Measurements from ENCODE around the gene ATG7.
A peak's percentile ranks its signal among the peaks of the same experiment; 100 is the strongest.

The ATG7 gene

DNA sequence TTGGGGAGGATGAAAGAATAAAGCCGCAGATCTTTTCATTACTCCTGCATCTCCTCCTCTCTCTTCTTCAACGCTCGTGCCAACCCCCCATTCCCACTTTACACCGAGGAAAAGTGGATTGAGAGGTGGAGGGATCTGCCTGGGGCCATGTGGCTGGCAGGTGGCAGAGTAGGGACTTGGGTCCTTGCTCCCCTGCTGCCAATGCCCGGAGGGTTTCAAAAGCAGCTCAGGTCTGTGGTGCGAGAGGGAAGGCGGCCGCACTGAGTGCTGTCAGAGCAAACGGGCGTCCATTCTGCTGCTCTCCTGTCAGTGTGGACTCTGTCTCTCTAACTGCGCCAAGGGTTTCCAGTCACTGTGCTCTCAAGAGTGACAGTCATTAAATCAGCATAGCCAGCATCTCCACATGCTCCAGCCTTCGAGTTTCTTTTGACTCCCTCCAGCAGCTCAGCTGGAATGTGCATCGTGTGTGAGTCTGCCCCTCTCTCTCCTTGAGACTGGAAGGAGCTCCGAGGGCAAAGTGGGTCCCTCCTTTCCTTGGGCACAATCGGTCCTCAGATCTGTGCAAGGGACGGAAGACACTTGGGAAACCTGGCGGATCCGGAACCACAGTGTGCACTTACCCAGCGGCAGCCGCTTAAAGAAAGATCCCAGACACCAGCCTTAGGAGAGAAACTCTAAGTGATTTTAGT lies 302.9 kb downstream of the ATG7 start:
- no peak for DNase-seq (ENCODE audit: low read depth)
- no peak overlapping the region for H3K4me3 ChIP-seq (replicated peaks; ENCODE audit: low read depth, low read length)
- TF ChIP-seq, protein P1, sequence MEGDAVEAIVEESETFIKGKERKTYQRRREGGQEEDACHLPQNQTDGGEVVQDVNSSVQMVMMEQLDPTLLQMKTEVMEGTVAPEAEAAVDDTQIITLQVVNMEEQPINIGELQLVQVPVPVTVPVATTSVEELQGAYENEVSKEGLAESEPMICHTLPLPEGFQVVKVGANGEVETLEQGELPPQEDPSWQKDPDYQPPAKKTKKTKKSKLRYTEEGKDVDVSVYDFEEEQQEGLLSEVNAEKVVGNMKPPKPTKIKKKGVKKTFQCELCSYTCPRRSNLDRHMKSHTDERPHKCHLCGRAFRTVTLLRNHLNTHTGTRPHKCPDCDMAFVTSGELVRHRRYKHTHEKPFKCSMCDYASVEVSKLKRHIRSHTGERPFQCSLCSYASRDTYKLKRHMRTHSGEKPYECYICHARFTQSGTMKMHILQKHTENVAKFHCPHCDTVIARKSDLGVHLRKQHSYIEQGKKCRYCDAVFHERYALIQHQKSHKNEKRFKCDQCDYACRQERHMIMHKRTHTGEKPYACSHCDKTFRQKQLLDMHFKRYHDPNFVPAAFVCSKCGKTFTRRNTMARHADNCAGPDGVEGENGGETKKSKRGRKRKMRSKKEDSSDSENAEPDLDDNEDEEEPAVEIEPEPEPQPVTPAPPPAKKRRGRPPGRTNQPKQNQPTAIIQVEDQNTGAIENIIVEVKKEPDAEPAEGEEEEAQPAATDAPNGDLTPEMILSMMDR (IDR thresholded peaks at IDR 0.05; ENCODE audit: low read length, missing control alignments): no peak

DNA sequence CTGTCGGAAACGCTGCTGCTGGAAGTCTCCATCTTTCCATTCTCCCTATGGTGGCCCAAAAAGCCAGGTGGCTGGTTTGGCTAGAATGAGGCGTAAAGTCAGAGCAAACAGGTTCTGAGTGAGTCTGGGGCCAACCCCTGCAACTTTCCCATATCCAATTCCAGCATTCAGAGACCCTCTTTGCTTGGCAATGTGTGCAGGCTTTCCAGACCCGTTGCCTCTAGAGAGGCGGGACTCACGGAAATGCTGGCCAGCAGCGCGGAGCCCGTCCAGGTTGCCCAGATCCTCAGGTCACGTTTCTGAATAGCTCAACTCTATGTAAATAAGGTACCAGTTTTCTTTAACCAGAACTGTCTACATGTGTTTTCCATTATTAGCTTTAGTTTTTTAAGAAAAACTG lies 303.5 kb downstream of the ATG7 start:
- TF ChIP-seq, protein P1 (IDR thresholded peaks at IDR 0.05; ENCODE audit: low read length, missing control alignments): no peak
- no peak for DNase-seq (ENCODE audit: low read depth)
- H3K4me3 ChIP-seq (replicated peaks; ENCODE audit: low read depth, low read length): no peak overlapping the region

GRCh38 chr3:11576453-11576852 lies 304.3 kb downstream of the ATG7 start:
- DNase-seq (ENCODE audit: low read depth): no peak
- no peak overlapping the region for H3K4me3 ChIP-seq (replicated peaks; ENCODE audit: low read depth, low read length)
- TF ChIP-seq, protein P1 (IDR thresholded peaks at IDR 0.05; ENCODE audit: low read length, missing control alignments): no peak

DNA sequence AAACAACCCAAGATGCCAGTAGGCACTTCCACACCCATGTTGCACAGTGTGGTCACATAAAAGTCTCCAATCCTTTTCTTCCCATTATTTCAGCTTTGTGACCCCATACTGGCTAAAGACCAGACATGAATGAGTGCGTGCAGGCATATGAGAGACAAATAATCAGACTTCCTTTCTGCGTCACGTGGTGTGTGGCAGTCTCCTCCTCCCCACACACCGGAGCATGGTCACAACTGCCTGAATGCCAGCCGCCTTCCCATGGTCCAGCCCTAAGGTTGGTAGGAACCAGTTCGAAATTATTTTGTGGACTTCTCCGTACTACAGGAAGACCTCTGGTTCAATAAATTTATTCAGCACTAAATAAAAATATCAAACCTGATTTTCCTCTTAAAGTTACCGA lies 306.0 kb downstream of the ATG7 start:
- TF ChIP-seq, protein P1 (IDR thresholded peaks at IDR 0.05; ENCODE audit: low read length, missing control alignments): no peak
- DNase-seq (ENCODE audit: low read depth): no peak
- H3K4me3 ChIP-seq (replicated peaks; ENCODE audit: low read depth, low read length): no peak overlapping the region

DNA sequence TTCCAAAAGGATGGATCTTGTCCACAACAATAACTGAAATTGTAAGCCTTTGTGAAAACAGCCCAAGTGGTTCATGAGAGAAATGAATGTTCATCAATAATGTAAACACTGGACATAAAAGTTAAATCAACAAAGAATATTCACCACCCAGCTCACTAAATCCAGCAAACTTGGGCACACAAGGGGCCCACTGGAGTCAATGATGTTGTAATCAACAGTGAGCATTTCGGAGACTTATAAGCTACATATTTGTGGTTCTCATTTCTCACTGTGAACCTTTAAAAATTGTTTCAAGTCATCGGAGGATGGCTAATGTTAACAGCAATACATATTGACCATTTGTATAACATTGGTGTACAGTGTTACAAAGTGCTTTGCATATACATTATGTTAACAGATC lies 308.4 kb downstream of the ATG7 start:
- TF ChIP-seq, protein P1 (IDR thresholded peaks at IDR 0.05; ENCODE audit: low read length, missing control alignments): no peak
- DNase-seq (ENCODE audit: low read depth): no peak
- H3K4me3 ChIP-seq (replicated peaks; ENCODE audit: low read depth, low read length): no peak overlapping the region

GRCh38 chr3:11581237-11582190 lies 309.3 kb downstream of the ATG7 start:
- TF ChIP-seq, protein P1 (IDR thresholded peaks at IDR 0.05; ENCODE audit: low read length, missing control alignments): no peak
- H3K4me3 ChIP-seq (replicated peaks; ENCODE audit: low read depth, low read length): peak overlapping the region; percentile 52
- DNase-seq (ENCODE audit: low read depth): no peak

All from fibroblast of pulmonary artery (primary cell).